Mucosa of stomach (tissue), 1 donor: ENCODE results near the gene PLA2G15.

Experiments used
- H3K27me3 ChIP-seq: one replicate; pipeline ENCODE4 v1.7.0; 2013; ENCODE audit warnings: mild to moderate bottlenecking, low read length; ENCODE audit not compliant: control insufficient read depth, insufficient read depth
- H3K36me3 ChIP-seq: one replicate; pipeline ENCODE4 v1.7.0; 2013; ENCODE audit warnings: low read length; ENCODE audit not compliant: control insufficient read depth, insufficient read depth
- H3K4me1 ChIP-seq: one replicate; pipeline ENCODE4 v1.7.0; 2013; ENCODE audit warnings: mild to moderate bottlenecking, low read length; ENCODE audit not compliant: control insufficient read depth, insufficient read depth
- H3K4me3 ChIP-seq: one replicate; pipeline ENCODE4 v1.7.0; 2013; ENCODE audit warnings: low read length
- H3K9ac ChIP-seq: one replicate; pipeline ENCODE4 v1.7.0; 2013; ENCODE audit warnings: mild to moderate bottlenecking, low read length, moderate library complexity
- H3K9me3 ChIP-seq: one replicate; pipeline ENCODE4 v1.7.0; 2013; ENCODE audit warnings: mild to moderate bottlenecking, low read length, moderate library complexity; ENCODE audit not compliant: control insufficient read depth
- donor health status: Pancreatic carcinoma.

The PLA2G15 gene

DNA sequence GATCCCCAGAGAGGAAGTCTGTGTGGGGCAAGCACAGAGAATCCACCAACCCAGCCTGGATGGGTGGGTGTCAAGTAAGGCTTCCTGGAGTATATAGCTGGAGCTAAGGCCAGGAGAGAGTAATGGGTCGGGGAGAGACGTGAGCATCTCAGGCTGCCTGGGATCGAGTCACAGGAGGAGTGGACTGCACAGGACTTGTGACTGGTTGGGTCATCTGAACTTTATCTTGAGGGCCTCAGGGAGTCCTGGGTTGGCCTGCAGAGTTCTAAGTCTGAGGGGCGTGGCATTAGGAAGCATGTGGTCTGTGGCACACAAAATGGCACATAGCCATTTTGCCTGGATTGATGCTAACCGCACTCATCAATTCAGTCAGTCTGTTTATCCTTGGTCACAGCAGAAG is 1.5 kb downstream of the PLA2G15 start:
- Histone ChIP-seq H3K27me3 (no peaks in the 10 kb centered on the region), H3K4me1 (peaks cover 22% of the 10 kb centered on the region), H3K9me3 (no peaks in the 10 kb centered on the region), H3K4me3 (no peak overlapping the region), H3K9ac (no peak overlapping the region), H3K36me3 (no peaks in the 10 kb centered on the region)

DNA sequence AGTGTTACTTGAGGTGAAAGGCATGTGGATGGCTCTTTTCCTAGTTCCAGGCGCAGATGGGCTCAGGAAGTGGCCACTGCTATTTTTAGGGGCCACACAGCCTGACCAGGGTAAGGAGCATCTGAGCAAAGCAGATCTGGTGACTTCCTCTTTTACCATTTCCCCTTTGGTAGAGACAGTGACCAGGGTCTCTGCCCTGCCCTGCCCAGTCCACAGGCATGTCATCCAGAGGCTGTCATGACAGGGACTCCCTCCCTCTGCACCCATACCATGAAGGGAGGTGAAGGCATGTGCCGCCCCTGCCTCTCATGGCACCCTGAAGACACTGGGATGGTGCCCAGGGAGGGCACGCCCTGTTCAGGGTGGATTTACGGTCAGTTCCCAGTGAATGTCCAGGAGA is 2.2 kb downstream of the PLA2G15 start:
- H3K9ac ChIP-seq, result no peak overlapping the region
- H3K36me3 ChIP-seq, result no peaks in the 10 kb centered on the region
- no peak overlapping the region for H3K4me3 ChIP-seq
- H3K4me1 ChIP-seq, result peaks cover 22% of the 10 kb centered on the region
- no peaks in the 10 kb centered on the region for H3K27me3 ChIP-seq
- H3K9me3 ChIP-seq, result no peaks in the 10 kb centered on the region

DNA sequence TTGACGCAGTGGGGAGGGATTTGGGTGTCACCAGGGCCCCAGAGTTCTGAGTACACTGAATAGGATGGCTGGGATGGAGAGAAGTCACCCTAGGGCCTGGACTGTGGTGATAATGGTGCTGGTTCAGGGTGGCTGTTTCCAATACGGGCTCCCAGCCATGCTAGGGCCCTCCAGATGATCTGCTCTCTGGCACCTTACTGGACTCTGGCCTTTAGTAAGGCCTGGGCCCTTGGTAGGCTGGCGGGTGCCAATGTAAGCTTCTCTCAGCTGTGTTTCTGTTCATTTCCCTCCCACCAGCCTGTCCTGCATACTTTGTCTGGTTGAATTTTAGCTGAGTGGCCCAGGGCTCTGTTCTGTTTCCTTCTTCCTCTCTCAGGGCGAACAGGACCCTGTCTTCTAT is 2.8 kb downstream of the PLA2G15 start:
- Histone ChIP-seq H3K9me3 (no peaks in the 10 kb centered on the region), H3K4me1 (peaks cover 22% of the 10 kb centered on the region), H3K27me3 (no peaks in the 10 kb centered on the region), H3K36me3 (no peaks in the 10 kb centered on the region), H3K4me3 (no peak overlapping the region), H3K9ac (no peak overlapping the region)

DNA sequence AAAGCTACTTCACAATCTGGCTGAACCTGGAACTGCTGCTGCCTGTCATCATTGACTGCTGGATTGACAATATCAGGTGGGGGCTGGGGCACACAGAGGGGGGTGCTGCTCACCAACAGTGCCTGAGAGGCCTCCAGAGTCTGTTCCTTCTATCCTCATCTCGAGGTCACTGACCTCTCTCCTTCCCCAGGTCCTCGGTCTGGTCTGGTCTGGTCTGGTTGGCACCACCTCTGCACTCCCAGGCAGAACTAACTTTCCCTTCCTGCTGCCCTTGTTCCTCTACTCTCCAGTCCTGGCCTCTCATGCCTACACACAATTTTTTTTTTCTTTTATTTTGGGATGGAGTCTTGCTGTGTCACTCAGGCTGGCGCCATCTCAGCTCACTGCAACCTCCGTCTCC is 4.2 kb downstream of the PLA2G15 start:
- Histone ChIP-seq H3K9me3 (no peaks in the 10 kb centered on the region), H3K27me3 (no peaks in the 10 kb centered on the region), H3K36me3 (no peaks in the 10 kb centered on the region), H3K4me3 (no peak overlapping the region), H3K9ac (no peak overlapping the region), H3K4me1 (peaks cover 17% of the 10 kb centered on the region)

DNA sequence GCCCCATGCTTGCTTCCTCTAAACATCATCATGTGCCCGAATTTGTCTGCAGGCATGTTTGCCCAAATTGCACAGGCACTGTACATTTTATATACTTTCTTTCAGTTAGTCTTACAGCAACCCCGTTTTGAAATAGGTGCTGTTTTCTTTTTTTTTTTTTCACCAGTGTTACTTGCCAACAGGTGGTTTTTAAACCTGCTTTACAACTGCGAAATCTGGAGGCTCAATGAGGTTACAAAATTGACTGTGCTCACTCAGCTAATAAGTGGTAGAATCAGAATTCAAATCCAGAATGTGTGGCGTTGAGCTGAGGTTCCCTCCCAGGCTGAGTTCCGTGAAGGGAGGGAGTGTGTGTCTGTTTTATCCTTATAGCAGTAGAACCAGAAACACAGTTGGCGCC is 5.8 kb downstream of the PLA2G15 start:
- peaks cover 4% of the 10 kb centered on the region for H3K36me3 ChIP-seq
- H3K4me1 ChIP-seq, result peaks cover 11% of the 10 kb centered on the region
- H3K9me3 ChIP-seq, result no peaks in the 10 kb centered on the region
- no peak overlapping the region for H3K9ac ChIP-seq
- H3K4me3 ChIP-seq, result no peak overlapping the region
- H3K27me3 ChIP-seq, result no peaks in the 10 kb centered on the region

DNA sequence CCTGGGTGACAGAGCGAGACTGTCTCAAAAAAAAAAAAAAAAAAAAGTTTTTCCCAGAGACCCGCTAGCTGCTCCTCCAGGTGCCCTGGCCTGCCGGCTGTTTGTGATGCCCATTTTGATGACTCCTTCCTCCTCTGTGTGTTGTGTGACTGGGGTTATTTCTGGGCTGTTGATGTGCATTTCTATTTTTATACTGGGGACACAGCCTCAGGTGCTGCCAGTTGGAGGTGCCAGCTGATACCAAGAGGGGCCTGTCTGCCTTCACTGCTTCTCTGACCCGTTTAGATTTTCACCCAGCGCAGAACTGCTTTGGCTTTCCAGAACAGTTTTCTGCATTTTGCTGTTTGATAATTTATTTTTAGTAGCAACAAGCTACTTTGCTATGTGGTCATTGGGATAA is 6.7 kb downstream of the PLA2G15 start:
- Histone ChIP-seq H3K27me3 (no peaks in the 10 kb centered on the region), H3K9me3 (no peaks in the 10 kb centered on the region), H3K9ac (no peak overlapping the region), H3K36me3 (peaks cover 6% of the 10 kb centered on the region), H3K4me1 (peaks cover 2% of the 10 kb centered on the region), H3K4me3 (no peak overlapping the region)

DNA sequence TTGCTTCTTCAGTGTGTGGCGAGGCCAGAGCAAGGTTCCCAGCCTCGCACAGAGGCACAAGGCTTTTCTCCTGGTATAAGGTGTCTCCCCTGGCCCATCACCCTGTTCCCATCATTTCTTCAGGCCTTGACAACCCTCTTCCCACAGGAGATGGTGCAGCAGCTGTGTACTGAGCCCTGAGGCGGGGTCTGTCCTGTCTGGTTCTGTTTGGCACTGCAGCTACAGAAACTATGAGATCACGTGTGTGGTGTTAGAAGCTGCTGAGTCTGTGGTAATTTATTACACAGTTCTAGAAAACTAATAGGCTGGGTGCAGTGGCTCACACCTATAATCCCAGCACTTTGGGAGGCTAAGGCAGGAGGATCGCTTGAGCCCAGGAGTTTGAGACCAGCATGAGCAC is 7.2 kb downstream of the PLA2G15 start:
- peaks cover 6% of the 10 kb centered on the region for H3K36me3 ChIP-seq
- H3K4me1 ChIP-seq, result no peaks in the 10 kb centered on the region
- no peak overlapping the region for H3K9ac ChIP-seq
- no peaks in the 10 kb centered on the region for H3K9me3 ChIP-seq
- no peak overlapping the region for H3K4me3 ChIP-seq
- H3K27me3 ChIP-seq, result no peaks in the 10 kb centered on the region

DNA sequence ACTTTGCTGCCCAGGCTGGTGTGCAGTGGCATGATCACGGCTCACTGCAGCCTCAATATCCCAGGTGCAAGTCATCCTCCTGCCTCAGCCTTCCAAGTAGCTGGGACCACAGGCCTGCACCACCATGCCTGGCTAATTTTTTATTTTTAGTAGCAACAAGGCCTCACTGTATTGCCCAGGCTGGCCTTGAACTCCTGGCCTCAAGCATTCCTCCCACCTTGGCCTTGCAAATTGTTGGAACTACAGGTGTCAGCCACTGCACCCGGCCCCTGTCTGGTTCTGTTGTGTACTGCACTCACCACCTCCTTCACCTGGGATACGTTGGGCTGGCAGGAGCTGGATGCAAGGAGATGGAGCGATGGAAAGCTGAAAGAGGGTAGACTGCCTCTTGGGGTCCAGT is 8.5 kb downstream of the PLA2G15 start:
- Histone ChIP-seq H3K36me3 (peaks cover 6% of the 10 kb centered on the region), H3K4me1 (peaks cover 5% of the 10 kb centered on the region), H3K4me3 (no peak overlapping the region), H3K9me3 (no peaks in the 10 kb centered on the region), H3K9ac (no peak overlapping the region), H3K27me3 (no peaks in the 10 kb centered on the region)

DNA sequence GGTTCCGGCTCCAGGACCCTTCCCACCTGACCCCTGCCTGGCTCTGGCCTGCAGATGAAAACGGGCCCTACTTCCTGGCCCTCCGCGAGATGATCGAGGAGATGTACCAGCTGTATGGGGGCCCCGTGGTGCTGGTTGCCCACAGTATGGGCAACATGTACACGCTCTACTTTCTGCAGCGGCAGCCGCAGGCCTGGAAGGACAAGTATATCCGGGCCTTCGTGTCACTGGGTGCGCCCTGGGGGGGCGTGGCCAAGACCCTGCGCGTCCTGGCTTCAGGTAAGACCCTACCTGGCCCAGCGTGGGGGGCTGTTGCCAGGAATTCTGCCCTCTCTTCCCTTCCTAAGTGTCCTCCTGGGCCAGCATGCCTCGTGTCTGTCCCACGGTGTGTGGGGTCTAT is 10.5 kb downstream of the PLA2G15 start:
- Histone ChIP-seq H3K4me1 (peaks cover 5% of the 10 kb centered on the region), H3K9me3 (no peaks in the 10 kb centered on the region), H3K27me3 (no peaks in the 10 kb centered on the region), H3K4me3 (no peak overlapping the region), H3K9ac (no peak overlapping the region), H3K36me3 (peaks cover 6% of the 10 kb centered on the region)

DNA sequence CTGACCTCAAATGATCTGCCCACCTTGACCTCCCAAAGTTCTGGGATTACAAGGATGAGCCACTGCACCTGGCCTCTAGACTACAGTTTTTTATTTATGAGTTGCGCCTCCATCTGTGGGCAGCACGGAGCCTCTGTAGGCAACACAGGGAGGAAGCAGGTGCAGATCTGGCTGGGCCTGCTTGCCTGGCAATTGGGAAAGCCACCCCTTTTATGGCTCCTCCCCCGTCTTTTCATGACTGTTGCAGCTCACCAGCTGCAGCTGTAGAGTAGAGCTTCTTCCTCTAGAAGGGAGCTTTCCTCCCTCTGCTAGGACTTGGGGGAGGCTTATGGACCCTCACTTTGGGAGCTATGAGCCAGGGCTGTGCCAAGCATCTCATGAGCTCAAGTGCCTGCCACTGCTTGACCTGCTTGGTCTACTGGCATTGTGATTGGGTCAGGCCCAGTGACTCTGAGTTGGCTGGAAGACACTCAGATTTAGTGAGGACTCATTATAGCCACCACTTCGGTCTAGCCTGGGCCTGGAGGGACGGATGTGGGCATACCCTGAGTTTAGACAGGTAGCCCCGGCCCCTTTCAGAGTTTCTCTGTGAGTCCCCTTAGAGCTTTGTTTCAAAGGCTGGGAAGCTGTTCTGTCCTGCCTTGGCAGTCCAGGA is 12.2 kb downstream of the PLA2G15 start:
- Histone ChIP-seq H3K9ac (no peak overlapping the region), H3K9me3 (no peaks in the 10 kb centered on the region), H3K4me3 (no peak overlapping the region), H3K4me1 (peaks cover 5% of the 10 kb centered on the region), H3K27me3 (no peaks in the 10 kb centered on the region), H3K36me3 (peaks cover 6% of the 10 kb centered on the region)

DNA sequence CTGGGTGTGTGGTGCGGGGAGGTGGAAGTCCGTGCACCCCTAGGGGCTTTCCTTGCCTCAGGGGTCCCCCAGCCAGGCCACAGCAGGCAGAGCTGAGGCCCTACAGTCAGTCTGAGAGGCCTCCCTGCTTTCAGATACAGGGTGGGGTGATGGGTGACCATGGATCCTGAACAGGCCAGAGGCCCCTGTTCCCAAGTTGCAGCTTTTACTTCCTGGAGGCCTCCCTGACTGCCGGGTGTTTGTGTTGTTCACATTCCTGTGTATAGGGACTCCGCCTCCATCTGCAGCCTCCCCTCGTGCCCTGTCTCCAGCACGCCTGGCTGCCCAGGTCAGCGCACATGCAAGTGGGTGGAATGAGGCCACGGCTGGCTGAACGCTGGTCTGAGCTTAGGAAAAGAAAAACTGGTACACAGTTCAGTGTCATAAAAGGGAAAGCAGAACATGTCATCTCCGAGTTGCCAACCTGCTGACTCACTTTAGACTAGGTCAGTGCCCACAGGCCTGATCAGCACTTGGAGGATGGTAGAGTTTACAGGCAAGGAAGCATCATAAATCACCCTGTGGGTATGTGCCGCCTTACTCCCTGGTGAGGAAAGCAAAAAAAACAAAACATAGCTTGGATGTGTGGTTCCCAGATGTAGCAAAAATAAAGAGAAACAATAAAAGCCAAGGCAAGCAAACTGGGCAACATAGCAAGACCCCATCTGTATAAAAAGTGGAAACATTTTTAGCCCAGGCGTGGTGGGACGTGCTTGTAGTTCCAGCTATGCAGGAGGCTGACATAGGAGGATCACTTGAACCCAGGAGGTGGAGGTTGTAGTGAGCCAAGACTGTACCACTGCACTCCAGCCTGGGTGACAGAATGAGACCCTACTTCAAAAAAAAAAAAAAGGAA is 13.0 kb downstream of the PLA2G15 start:
- no peaks in the 10 kb centered on the region for H3K27me3 ChIP-seq
- no peak overlapping the region for H3K4me3 ChIP-seq
- peaks cover 5% of the 10 kb centered on the region for H3K4me1 ChIP-seq
- H3K36me3 ChIP-seq, result peaks cover 6% of the 10 kb centered on the region
- no peaks in the 10 kb centered on the region for H3K9me3 ChIP-seq
- no peak overlapping the region for H3K9ac ChIP-seq

DNA sequence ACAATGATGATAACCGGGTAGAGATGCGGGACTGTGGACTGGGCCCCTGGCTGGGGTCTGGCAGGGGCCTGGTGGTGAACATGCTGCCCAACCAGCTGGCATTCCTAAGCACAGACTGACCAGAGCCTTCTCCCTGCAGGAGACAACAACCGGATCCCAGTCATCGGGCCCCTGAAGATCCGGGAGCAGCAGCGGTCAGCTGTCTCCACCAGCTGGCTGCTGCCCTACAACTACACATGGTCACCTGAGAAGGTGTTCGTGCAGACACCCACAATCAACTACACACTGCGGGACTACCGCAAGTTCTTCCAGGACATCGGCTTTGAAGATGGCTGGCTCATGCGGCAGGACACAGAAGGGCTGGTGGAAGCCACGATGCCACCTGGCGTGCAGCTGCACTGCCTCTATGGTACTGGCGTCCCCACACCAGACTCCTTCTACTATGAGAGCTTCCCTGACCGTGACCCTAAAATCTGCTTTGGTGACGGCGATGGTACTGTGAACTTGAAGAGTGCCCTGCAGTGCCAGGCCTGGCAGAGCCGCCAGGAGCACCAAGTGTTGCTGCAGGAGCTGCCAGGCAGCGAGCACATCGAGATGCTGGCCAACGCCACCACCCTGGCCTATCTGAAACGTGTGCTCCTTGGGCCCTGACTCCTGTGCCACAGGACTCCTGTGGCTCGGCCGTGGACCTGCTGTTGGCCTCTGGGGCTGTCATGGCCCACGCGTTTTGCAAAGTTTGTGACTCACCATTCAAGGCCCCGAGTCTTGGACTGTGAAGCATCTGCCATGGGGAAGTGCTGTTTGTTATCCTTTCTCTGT is 14.0 kb downstream of the PLA2G15 start:
- no peak overlapping the region for H3K4me3 ChIP-seq
- H3K4me1 ChIP-seq, result peaks cover 11% of the 10 kb centered on the region
- H3K36me3 ChIP-seq, result peaks cover 6% of the 10 kb centered on the region
- no peaks in the 10 kb centered on the region for H3K27me3 ChIP-seq
- no peak overlapping the region for H3K9ac ChIP-seq
- no peaks in the 10 kb centered on the region for H3K9me3 ChIP-seq
